NCI-H2029 (cell line): ENCODE data around the gene AHDC1.

Source experiments
- DNase-seq: peaks from one replicate; lab custom pipeline; 2025; lab: John Stamatoyannopoulos, UW

The AHDC1 gene

GRCh38 chr1:27615346-27616192, 11.6 kb upstream of the AHDC1 start:
- DNase-seq = no peak

- no peak for DNase-seq
Observed at GRCh38 chr1:27614625-27615344, 10.8 kb upstream of the AHDC1 start.

- no peak for DNase-seq
Observed at GRCh38 chr1:27614043-27614624, 10.2 kb upstream of the AHDC1 start.

GRCh38 chr1:27612718-27613117, 8.8 kb upstream of the AHDC1 start:
- DNase-seq = no peak

GRCh38 chr1:27611450-27611849, 7.5 kb upstream of the AHDC1 start:
- DNase-seq = no peak

- DNase-seq = no peak
Observed at GRCh38 chr1:27609618-27610240, 5.8 kb upstream of the AHDC1 start.

GRCh38 chr1:27609210-27609555, 5.2 kb upstream of the AHDC1 start:
- no peak for DNase-seq

GRCh38 chr1:27607239-27607804, 3.4 kb upstream of the AHDC1 start:
- DNase-seq = no peak

- DNase-seq = no peak
Observed at GRCh38 chr1:27606708-27607238, 2.8 kb upstream of the AHDC1 start.

- no peak for DNase-seq
Observed at GRCh38 chr1:27605796-27606707, 2.1 kb upstream of the AHDC1 start.

- no peak for DNase-seq
Observed at GRCh38 chr1:27605300-27605766, 1.4 kb upstream of the AHDC1 start.

GRCh38 chr1:27604579-27605299, 795 bp upstream of the AHDC1 start:
- no peak for DNase-seq

GRCh38 chr1:27603309-27603680, 649 bp downstream of the AHDC1 start:
- no peak for DNase-seq

GRCh38 chr1:27602462-27603308, 1.3 kb downstream of the AHDC1 start:
- no peak for DNase-seq

GRCh38 chr1:27601771-27602461, 2.0 kb downstream of the AHDC1 start:
- DNase-seq = no peak

- DNase-seq = no peak
Observed at GRCh38 chr1:27601321-27601770, 2.6 kb downstream of the AHDC1 start.

GRCh38 chr1:27600498-27601175, 3.3 kb downstream of the AHDC1 start:
- no peak for DNase-seq
